NCI-H526 treated with DMSO at 0.1 percent for 48 hours (cell line): ENCODE measurements around the gene RET.

Source experiments
- DNase-seq: peaks from one replicate; lab custom pipeline; 2025; lab: John Stamatoyannopoulos, UW

Gene RET

DNA sequence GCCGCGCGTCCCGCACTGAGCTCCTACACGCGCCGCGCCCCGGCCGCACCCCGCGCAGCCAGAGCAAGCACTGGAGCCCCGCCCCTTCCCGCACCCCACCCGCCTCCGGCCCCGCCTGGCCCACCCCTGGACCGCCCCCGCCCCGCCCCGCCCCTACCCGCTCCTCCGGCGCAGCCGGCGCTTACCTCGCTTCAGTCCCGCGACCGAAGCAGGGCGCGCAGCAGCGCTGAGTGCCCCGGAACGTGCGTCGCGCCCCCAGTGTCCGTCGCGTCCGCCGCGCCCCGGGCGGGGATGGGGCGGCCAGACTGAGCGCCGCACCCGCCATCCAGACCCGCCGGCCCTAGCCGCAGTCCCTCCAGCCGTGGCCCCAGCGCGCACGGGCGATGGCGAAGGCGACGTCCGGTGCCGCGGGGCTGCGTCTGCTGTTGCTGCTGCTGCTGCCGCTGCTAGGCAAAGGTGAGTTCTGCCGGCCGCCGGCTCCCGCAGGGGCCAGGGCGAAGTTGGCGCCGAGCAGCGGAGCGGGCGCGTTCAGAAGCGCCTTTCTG lies at the start of gene RET:
Gene RET, plus strand, starts transcription at position 194 of the 545 bp plus-strand sequence. Its CDS starts 190 bp downstream, at position 384.
- DNase-seq: no peak

DNA sequence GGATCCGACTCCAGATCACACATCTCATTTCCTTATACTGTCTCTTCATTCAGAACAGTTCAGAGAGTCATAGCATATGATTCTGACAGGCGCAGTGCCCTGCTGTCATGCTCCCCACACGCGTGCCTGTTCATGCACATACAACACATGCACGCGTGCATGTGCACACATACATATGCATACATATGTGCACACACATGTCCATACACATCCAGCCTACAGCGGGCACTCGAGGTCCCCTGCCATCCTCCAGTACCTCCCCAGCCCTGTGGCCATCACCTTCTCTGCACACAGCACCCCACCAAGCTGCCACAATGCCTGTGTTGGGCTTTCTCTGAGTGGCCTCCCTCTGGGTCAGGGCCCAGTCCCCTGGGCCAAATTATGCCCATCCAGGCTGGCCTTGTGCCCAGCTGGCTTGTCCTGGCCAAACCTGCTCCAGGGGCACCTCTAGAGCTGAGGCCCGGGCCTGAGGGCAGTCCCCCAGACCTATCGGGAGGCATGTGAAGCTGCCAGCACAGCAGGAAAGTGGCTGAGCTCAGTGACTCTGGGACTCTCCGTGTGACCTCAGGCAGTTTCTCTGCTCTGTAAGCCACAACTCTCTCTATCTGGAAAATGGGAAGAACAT lies 49.4 kb upstream of the RET start:
- DNase-seq: no peak

DNA sequence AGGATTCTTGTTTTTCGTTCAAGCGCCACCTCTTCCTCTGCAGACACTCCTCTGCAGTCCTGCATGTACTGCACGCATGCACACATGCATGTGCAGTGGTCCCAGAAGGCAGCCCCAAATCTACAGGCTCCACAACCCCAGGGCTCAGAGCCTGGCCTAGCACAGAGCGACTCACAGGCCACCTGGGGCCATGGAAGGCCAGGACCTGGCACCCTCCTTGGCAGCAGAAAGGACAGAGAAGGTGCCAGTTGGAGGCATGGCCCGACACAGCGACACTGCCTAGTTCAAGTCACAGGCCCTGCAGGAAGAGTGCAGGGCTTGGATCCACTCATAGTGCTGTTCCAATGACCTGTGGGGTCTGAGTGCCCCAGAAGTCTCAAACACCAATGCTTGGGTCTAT lies 48.7 kb upstream of the RET start:
- no peak for DNase-seq

DNA sequence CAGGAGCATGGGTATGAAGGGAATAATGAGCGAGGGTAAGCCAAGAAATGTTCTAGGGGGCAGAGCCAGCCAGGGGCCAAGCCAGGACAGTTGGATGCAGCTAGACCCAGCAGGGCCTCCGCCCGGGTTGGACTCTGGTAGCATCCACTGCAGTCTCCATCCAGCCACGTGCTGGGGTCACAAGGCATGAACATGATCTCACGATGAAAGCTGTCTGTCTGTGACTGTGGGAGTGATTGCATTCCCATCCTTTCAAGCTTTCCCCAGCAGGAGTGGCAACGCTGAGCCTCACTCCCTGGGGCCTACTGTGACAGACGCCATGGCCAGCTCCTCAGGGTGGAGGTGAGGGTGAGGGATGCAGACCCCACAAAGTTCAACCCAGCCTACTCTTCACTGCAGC lies 47.8 kb upstream of the RET start:
- no peak for DNase-seq

DNA sequence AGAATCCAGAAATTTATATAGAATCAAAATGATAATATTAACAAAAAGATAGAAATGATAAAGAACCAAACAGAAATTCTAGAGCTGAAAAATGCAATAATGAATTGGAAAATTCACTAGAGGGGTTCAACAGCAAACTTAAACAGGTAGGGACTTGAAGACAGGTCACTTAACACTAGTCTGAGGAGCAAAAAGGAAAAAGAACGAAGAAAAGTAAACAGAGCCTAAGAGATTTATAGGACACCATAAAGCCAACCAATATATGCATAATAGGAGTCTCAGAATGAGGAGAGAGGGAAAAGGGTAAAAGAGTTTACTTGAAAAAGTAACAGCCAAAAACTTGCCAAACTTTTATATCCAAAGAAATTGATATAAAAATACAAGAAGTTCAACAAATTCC lies 44.3 kb upstream of the RET start:
- DNase-seq: no peak

DNA sequence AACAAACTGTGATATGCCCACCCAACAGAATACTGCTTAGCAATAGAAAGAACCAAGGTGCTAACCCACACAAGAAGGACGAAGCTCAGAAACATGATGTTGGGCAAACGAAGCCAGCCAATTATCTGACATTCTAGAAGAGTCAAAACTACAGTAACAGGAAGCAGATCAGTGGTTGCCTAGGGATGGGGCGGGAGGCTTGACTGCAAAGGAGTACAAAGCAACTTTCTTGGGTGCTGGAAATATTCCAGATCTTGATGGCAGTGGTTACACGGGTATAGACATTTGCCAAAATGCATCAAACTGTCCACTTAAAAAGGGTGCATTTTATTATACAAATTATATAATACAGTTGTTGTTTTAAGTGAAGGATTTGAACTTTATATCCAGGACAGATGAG lies 41.1 kb upstream of the RET start:
- no peak for DNase-seq

DNA sequence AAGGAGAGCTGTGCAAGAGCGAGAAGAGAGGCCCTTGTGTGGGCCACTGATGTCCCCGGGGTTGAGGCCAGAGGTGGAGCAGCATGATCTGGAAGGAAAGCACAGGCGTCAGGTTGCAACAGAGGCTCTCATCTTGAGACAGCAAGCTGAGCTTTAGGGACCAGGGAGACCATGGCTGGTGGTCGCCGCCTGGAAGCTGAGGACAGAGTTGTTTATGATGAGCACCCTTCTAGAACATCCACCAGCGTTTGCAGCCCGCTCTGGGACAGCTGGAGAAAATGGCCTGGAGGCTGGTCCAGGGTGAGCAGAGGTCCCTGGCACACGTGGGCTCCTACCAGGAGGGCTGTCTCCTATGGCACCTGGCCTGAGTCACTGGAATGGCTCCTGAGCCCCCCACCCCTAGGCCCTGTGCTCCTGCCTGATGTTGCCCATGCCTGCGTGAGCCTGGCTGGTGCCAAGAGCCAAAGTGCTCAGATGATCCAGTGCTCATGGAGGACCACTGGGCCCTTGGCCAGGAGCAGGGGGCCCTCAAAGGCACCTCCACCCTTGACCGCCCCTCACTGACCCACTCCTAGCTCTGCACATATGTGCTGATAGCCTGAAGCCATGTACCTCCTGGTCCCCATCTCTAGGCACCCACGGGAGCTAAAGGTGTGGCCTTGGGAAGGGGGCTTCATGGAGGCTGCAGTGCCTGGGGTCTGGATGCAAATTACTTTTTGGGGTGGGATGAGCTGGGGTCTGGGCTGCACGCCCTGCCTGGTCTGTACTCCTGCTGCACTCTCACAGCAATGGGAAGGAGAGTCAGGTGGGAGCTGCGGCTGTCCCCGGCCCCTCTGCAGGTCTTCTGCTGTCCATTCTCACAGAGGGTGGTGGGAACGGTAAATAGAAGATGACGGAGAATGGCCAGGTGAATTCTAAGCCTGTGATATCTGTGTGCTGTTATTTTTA lies 40.1 kb upstream of the RET start:
- DNase-seq: no peak

DNA sequence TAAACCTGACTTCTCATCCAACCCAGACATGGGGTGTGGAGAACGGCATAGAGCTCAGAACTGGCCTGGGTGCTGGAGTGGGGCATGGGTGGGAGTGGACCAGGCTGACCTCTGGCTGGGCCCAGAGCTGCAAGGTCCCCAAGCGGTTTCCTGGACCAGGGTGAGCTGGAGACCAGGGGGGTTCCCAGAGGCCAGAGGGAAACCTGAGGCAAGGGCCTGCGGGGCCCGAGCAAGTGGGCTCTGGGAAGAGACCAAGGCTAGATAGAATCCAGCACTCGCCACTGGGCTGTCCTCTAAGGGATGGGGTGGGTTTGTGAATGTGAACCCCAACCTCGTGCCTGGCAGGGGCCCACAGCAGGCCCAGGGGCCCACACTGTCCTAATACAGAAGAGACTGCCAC lies 39.4 kb upstream of the RET start:
- no peak for DNase-seq

DNA sequence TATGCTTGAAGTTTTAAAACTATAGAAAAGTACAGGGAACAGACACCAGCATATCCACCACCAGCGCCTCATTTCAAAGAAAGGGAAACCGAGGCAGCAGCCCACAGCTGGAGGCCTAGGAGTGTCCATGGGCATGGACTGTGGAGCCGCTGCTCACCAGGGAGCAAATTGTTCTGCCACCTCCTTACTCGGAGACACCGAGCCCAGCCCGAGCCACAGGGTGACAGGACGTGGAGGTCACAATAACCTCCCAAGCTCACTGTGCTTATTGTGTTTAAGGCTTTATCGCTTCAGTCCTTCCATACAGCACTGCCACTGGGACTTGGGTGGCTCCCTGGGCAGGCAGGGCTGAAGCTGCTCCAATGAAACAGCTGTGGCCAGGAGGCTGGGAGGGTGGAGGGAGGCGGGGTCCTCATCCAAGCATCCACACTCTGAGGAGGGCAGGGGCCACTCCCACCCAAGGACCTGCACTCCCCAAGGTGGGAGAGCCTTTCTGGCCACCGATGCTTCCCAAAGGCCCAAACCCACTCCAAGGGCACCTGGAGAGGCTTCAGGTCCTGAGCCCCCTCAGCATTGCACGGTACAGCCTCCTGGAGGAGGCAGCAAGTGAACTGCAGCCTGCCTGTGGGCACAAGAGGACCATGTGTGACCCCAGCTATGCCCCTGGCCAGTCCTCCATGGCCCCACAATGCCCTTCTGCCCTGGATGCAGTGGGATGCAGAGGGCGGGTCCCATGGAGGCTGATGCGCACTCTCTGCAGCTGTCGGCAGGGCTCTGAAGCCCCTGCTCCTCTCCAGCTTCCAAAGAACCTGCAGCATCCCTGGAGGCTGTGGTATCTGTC lies 38.7 kb upstream of the RET start:
- no peak for DNase-seq

DNA sequence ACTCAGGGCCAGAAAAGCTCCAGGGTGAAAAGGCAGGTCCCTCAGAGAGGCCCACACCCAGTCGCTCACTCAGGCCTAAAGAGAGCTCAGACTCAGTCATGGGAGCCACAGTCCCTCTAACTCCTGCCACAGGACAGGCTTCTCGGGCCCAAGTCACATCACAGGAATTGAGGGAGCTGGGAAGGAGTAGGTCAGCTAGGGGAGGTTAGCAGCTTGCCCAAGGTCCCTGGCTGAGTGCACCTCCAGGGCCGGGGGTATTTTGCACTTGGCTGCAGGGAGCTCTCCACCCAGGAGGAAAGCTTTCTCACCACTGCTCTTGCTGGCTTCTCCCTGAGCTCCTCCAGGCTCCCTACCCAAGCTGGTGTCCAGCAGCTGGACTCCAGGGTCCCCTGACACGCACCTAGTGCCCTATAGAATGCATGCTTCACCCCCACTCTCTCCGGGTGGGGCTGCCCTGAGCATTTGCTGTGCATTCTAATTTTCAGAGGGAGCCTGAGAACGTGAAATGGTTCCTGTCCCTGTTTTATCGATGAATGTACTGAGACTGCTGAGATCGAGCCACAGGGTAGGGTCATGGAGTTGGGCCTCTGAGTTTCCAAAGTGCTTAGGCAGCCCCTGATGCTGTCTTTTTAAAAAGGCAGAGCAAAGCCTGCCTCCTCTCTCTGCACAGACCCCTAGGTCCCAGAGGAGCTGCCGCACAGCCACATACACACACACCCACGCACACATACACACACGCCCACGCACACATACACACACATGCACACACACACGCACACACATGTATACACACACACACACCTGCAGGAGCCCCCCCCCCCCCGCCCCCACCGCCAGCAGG lies 37.9 kb upstream of the RET start:
- no peak for DNase-seq

DNA sequence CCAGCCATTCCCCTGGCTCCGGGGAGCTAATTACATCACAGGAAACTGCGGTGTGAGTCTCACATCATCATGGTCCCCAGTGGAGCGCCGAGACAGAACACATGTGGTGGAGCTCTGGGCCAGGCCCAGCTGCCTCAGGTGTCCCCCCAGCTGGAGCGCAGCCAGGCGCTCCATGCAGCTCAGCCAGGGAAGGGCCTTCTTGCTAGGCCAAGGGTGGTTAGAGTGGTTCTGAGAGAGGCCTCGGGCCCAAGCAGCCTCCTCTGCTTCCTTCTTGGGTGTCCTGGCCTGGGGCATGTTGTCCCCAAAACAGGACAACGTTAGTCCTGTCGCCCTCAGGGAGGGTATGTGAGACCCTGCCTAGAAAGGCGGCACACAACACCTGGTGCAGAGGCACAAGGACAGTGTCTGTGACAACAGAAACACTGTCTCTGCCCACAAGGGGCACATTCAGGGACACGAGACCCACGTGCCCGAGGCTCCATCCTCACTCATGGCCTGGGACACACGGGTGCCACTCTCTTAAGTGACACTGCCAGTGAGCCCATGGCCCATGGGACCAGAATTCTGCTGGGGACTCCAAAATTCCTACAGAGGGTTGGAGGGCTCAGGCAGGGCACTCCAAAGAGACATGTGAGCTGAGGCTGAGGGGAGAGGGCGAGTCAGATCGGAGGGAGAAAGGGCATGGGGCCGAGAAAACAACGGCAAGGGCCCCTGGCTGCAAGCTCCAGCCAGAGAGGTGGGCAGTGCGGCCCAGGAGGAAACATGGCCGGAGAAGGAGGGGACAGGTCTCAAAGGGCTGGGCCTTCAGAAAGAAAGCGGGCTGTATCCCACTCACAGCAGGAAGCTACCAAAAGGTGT lies 37.0 kb upstream of the RET start:
- DNase-seq: no peak

DNA sequence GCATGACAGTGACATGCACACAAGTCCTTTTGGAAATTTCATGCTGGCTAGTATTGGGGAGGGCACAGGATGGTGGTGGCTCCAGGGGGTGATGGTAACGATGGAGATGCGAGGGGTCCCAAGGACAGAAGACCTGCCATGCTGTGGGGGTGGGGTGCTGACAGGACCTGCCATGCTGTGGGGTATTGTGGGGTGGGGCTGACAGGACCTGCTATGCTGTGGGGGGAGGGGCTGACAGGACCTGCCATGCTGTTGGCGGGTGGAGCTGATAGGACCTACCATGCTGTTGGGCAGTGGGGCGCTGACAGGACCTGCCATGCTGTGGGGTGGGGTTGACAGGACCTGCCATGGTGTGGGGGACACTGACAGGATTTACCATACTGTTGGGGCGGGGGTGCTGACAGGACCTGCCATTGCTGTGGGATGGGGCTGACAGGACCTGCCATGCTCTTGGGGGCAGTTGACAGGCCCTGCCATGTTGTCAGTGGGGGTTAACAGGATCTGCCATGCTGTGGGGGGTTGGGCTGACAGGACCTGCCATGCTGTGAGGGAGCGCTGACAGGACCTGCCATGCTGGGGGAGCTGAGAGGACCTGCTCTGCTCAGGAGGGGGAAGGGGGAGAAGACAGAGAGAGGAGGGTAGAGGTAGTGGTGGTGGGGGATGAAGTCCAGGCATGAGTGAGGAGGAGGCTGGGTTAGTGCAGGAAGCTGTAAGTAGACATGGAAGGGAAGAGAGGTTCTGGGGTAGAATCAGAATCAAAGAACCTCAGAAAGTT lies 36.2 kb upstream of the RET start:
- no peak for DNase-seq

DNA sequence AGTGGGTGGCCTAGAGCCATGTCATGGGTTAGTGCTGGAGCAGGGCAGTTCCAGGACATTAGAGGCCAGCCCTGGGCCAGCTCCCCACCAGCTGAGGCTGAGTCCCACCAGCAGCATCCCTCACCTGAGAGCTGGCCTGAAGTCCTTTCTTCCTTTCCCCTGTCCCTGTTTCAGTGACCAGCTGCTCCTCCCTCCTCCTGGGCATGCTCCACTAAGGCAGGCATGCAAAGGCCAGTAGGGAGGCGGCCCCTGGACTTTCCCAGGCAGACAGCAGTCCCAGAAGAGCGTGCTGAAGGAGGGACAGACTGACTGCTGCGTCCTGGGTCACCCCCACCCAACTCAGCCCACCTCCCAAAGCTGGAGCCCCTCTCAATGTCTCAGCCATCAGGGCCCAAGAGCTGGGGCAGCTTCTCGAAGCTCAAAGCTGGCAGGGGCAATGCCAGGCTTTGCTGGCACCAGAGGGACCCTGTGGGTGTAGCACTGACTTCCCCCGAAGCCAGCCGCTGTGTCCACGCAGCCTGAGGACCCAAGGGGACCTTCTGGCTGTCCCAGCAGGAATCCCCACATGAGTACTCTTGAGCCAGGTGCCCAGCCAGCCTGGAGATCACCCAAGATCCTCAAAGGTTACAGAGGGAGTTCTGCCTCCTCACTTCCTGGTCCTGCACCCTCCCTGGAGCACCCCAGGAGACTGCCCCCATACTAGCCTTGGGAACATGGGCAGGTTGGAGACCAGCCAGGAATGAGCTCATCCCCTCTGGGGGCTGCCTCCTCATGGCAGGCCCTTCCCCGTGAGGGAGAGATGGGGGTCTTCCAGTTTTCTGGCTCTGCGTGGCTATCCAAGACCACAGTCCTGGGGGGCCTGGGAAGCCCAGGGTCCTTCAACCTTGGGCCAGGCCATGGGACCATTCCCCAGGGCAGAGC lies 35.2 kb upstream of the RET start:
- DNase-seq: no peak

DNA sequence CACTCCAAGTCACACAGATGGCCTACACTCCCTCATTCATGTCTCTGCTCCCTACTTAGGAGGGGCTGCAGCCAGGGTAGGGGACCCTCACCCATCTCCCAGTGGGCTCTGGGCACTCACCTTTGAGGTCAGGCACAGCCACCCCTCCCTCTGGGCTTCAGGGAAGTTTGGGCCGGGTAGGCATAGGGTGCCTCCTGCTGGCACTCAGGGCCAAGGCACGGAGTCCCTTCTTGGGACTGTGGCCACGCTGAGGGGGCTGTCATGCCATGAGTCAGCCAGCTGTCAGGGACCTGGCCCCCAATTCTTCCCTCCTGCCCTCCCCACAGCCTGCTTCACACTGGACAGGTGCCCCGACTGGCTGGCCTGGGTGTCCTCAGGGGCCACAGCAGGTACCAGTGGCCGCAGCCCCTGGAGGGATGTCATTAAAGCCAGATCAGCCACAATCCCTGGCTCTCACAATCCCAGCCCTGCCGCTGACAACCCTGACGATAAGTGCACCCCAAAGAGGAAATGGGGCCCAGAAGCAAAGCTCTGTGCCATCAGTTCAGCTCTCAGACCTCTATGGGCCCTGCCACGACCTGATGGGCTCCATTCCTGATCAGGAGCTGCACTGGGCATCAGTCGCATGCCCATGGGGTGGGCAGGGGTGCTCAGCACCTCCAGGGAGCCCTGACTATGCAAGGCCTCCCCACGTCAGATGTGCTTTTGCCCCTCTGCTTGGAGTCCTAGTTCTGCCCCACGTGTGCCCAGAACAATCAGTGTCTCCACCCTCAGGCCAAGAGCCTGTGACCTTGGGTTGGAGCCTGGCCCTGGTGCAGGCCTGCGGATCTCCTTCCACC lies 34.1 kb upstream of the RET start:
- DNase-seq: no peak

DNA sequence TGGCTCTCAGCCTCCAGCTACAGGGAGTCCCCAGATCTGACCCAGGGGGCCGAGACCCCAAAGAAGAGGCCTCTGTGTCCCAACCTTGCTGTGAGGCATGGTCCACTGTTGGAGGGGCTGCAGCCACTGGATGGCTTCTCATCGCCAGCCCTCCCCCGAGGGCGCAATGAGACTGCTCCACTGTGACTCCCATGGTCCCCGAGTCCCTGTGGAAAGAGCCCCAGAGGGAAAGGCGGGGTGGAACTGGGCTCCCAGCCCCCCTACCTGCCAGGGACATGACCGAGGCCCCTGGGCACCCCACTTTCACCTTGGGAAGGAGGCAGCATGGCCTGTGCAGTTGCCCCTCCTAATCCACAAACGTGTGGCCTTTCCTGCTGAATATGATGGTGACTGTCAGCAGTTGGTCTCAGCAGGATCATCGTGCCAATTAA lies 33.5 kb upstream of the RET start:
- DNase-seq: no peak

DNA sequence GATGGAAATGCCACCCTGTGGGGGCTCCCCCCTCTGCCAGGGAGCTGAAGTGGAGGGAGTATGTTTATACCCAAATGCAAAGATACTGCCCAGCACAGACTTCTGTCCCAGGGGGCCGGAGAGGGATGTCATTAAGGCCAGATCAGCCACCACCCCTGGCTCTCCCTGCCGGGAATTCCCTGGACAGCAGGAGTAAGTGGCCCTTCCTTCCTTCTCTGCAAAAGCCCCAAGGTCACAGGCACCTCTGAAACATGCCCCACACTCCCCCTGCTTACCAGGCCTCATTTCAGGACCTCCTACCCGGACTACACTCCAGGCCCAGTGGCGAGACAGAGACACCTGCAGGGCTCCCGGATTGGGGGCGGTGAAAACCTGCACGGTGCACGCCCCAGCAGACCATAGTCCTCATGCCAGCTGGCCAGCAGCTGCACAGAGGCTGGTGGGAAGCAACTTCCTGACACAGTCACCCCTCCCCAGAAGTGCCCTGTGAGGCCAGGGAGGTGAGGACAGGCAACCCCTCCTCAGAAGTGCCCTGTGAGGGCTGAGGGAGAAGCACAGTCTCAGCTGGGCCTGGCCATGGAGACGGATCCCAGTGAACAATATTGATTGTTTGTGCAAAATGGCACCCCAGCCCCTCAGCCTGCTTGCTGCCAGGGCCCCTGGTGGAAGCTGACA lies 33.0 kb upstream of the RET start:
- DNase-seq: no peak

DNA sequence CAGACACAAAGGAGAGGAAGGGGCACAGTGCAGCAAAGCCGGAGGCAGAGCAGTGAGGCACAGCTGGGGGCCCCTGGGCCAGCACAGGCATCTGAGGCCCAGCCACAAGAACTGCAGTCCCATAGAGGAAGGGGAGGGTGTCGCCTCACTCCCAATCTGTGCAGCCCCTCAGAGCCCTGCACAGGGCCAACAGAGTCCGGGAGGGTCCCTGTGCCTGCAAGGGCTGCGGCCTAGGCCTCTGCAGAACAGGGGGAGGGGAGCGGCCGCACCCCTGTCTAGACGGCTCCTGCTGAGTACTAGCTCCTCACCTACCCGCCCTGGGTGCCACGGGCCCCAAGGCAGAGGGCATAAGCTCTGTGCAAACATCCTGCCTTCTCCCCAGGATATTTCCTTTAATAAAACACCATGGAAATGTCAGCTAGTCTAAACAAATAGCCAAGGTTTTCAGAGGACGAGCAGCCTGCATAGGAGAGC lies 32.4 kb upstream of the RET start:
- DNase-seq: no peak
